HUES6 (cell line): ENCODE measurements around the gene POLN.

Experiments used
- H3K27ac ChIP-seq: 2 replicates; pipeline ENCODE4 v1.7.0; 2013; ENCODE audit warnings: low read depth, mild to moderate bottlenecking, low read length, inconsistent platforms
- H3K27me3 ChIP-seq: 2 replicates; pipeline ENCODE4 v1.6.1; 2013; ENCODE audit warnings: low read length; ENCODE audit not compliant: control insufficient read depth, insufficient read depth
- H3K36me3 ChIP-seq: 2 replicates; pipeline ENCODE4 v1.6.1; 2013; ENCODE audit warnings: low read length; ENCODE audit not compliant: control insufficient read depth, insufficient read depth
- H3K4me1 ChIP-seq: 2 replicates; pipeline ENCODE4 v1.6.1; 2013; ENCODE audit warnings: low read length; ENCODE audit not compliant: control insufficient read depth, insufficient read depth
- H3K4me3 ChIP-seq: 2 replicates; pipeline ENCODE4 v1.5.1; 2013; ENCODE audit warnings: low read depth, low read length
- H3K9ac ChIP-seq: one replicate; pipeline ENCODE4 v1.6.1; 2013; ENCODE audit warnings: mild to moderate bottlenecking, low read length
- H3K9me3 ChIP-seq: 2 replicates; pipeline ENCODE4 v1.6.1; 2013; ENCODE audit warnings: low read depth, low read length; ENCODE audit not compliant: control insufficient read depth, insufficient read depth

The POLN gene

DNA sequence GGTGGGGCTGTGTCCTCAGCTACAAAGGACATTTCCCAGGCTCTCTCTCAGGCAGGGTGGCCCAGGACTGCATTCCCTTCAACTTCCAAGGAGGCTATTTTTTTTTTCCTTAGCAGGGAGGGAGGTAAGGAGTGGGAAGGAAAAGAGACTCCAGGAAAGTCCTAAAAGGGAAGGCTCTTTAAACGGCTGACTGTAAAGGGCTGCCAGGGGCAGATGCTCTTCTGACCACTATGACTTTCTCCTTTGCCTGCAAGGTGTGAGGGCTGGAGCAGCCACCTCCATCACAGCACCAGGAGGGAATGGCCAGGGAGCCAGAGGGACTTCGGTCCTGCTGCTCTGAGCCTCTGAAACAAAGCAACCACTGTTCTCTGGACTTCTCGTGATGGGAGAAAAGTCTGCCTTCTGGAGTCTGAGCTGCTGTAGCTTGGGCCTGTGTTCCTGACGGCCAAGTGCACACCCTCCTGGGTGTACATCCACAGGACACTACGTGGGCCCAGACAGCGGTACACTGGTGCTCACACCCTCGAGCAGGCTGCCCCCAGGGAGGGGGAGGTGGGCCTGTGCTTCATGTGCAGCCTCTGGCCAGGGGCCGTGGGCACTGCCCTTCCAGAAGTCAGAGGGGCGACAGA is 164.9 kb downstream of the POLN start:
- H3K9ac ChIP-seq = no peak overlapping the region
- H3K4me3 ChIP-seq = no peak overlapping the region
- no peaks in the 10 kb centered on the region for H3K36me3 ChIP-seq
- peaks cover 6% of the 10 kb centered on the region for H3K4me1 ChIP-seq
- H3K27me3 ChIP-seq = no peaks in the 10 kb centered on the region
- H3K9me3 ChIP-seq = no peaks in the 10 kb centered on the region
- no peak overlapping the region for H3K27ac ChIP-seq

GRCh38 chr4:2075987-2076907 is 165.7 kb downstream of the POLN start:
- Histone ChIP-seq H3K27ac (no peak overlapping the region), H3K9ac (no peak overlapping the region), H3K4me3 (no peak overlapping the region), H3K4me1 (peaks cover 14% of the 10 kb centered on the region), H3K9me3 (no peaks in the 10 kb centered on the region), H3K27me3 (no peaks in the 10 kb centered on the region), H3K36me3 (no peaks in the 10 kb centered on the region)

DNA sequence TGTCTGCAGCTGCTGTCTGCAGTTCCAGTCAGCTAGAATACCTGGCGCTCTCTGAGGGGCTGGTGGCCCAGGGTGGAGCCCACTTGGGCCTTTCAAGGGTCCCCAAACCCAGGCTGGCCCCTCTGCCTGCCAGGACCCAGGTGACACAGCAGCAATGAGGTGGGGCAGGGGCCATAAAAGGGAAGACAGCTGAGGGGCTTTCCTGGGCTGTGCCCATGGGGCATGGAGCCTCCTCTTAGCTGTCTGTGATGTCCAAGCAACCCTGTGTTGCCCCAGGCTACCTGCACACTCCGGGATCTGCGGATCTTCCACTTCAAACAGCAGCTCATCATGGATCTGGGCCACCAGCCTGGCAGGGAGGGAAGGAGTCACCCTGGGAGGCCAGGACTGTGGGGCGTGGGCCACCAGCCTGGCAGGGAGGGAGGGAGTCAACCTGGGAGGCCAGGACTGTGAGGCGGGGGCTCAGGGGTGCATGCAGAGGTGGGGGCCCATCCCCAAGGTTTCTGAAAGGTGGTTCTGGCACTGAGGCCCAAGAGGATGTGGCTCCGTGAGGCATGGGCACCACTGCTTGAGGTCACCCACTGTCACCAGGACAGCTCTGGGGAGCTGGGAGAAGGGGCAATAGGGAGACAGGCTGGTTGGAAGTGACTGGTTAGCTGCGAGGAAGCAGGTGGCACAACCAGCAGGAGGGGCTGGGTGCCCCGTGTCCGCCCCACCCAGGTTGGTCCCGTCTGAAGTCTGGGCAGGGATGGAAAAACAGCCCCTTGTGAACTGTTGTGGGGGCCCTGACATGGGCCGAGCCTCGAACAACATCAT is 166.5 kb downstream of the POLN start:
- no peak overlapping the region for H3K27ac ChIP-seq
- no peaks in the 10 kb centered on the region for H3K36me3 ChIP-seq
- no peak overlapping the region for H3K4me3 ChIP-seq
- peaks cover 17% of the 10 kb centered on the region for H3K4me1 ChIP-seq
- no peaks in the 10 kb centered on the region for H3K9me3 ChIP-seq
- no peak overlapping the region for H3K9ac ChIP-seq
- no peaks in the 10 kb centered on the region for H3K27me3 ChIP-seq

DNA sequence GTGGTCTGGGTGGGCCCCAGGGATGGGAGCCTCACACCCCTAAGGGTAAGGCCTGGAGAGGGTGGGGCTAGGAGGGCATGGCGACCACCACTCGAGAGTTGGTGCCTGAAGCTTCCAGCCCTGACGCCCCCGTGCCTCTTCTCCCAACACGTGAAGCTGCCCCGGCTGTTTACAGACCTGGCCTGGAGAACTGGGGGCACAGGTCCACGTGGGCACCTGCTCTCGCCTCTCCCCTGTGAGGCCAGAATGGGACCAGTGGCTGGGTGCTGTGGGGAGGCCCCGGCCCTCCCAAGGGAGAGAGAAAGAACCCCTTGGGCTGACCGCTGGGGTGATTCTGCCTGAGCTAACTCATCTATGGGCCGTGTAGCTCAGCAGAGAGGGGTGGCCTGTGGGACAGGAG is 167.3 kb downstream of the POLN start:
- H3K27ac ChIP-seq = no peak overlapping the region
- peaks cover 17% of the 10 kb centered on the region for H3K4me1 ChIP-seq
- no peaks in the 10 kb centered on the region for H3K9me3 ChIP-seq
- H3K27me3 ChIP-seq = no peaks in the 10 kb centered on the region
- no peak overlapping the region for H3K9ac ChIP-seq
- no peaks in the 10 kb centered on the region for H3K36me3 ChIP-seq
- no peak overlapping the region for H3K4me3 ChIP-seq

GRCh38 chr4:2073808-2074481 is 168.0 kb downstream of the POLN start:
- Histone ChIP-seq H3K4me1 (peaks cover 17% of the 10 kb centered on the region), H3K9me3 (no peaks in the 10 kb centered on the region), H3K4me3 (no peak overlapping the region), H3K36me3 (no peaks in the 10 kb centered on the region), H3K27ac (no peak overlapping the region), H3K27me3 (no peaks in the 10 kb centered on the region), H3K9ac (no peak overlapping the region)

- no peak overlapping the region for H3K9ac ChIP-seq
- H3K4me3 ChIP-seq = no peak overlapping the region
- no peak overlapping the region for H3K27ac ChIP-seq
- no peaks in the 10 kb centered on the region for H3K36me3 ChIP-seq
- peaks cover 17% of the 10 kb centered on the region for H3K4me1 ChIP-seq
- no peaks in the 10 kb centered on the region for H3K9me3 ChIP-seq
- H3K27me3 ChIP-seq = no peaks in the 10 kb centered on the region
Measured at GRCh38 chr4:2072971-2073807, 168.7 kb downstream of the POLN start.

DNA sequence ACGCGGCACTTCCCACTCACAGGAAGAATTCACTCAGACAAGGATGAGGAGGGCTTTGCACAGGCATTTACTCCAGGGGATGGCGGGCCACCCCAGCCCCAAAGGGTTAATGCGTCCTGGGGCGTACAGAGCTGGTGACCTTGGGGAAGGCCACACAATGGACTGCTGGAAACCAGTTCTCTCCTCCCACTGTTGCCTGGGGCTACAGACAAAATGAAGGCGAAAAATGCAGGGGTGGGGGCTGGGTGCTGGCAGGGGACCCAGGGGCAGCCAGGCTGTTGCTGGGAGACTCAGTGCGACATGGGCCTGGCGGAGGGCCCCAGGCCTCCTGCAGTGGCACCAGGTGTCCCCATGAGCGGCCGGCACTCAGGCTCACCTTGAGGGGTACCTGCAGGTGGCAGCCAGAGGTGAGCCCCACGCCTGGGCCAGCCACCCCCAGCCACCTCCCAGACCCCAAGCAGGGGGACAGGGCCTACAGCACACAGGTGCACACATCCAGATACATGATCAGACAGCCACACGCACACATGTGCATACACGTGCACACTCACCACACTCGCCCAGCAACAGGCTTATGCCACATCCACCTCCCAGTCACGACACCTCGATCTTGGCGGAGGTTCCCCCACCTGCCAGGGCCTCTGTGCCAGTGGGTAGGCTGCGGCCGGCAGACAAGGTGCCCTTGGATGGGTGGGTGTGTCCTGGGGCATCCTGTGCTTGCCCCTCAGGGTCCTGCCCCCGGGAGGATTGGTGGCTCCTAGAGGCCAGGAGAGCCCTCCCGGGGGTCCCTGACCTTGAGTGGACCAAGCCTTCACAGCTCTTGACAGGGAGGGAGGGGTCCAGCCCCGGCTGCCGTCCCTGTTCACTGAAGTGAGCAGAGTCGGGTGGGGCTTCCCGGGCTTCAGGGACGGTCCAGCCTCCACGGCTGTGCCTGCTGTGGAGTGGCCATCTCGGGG is 169.7 kb downstream of the POLN start:
- no peak overlapping the region for H3K4me3 ChIP-seq

GRCh38 chr4:2071252-2071911 is 170.5 kb downstream of the POLN start:
- peaks cover 17% of the 10 kb centered on the region for H3K4me1 ChIP-seq
- no peaks in the 10 kb centered on the region for H3K27me3 ChIP-seq
- H3K4me3 ChIP-seq = no peak overlapping the region
- H3K27ac ChIP-seq = no peak overlapping the region
- no peaks in the 10 kb centered on the region for H3K9me3 ChIP-seq
- H3K9ac ChIP-seq = no peak overlapping the region
- H3K36me3 ChIP-seq = no peaks in the 10 kb centered on the region

More for the DNA sequence above, 169.7 kb downstream of the POLN start:
- no peak overlapping the region for H3K9ac ChIP-seq
- peaks cover 17% of the 10 kb centered on the region for H3K4me1 ChIP-seq
- no peaks in the 10 kb centered on the region for H3K27me3 ChIP-seq
- H3K27ac ChIP-seq = no peak overlapping the region
- no peaks in the 10 kb centered on the region for H3K9me3 ChIP-seq
- no peaks in the 10 kb centered on the region for H3K36me3 ChIP-seq
